ENCODE data around the gene DCST2.
A peak's percentile ranks its signal among the peaks of the same experiment; 100 is the strongest.

Gene DCST2

GRCh38 chr1:155033524-155033923, at the start of gene DCST2, which contains the start of gene DCST1:
TSS of gene DCST2 (minus strand) at chr1:155033781. CDS start at chr1:155033701, 80 bp downstream.
TSS of gene DCST1 (plus strand) at chr1:155033824. CDS start at chr1:155034037, 213 bp downstream.
- no peak for DNase-seq (ENCODE audit: low read depth)

DNA sequence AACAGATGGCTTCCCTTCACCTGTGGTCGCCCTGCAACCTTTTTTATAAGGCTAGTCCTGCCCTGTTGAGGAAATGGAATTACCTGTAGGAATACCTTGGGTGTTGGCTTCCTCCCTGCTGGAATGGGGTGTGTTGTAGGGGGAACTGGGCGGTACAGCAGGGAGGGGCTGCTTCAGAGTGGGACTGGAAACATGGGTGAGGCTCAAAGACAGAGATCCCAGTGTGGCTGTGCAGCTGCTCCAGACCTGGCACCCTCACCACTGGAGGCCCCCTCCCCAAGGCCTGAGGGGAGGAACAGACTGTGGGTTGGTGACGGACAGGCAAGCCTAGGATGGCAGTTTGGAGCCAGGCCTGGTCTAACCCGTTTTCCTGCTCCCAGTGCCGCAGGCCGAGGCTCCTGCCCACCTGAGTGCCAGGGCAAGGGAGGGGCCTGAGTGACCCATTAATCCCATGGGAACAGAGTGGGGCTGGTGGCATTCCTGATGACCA, 49.5 kb upstream of the DCST2 start:
- DNase-seq (ENCODE audit: low read depth) = no peak

GRCh38 chr1:155082301-155083051, 48.9 kb upstream of the DCST2 start:
- DNase-seq (ENCODE audit: low read depth) = no peak

DNA sequence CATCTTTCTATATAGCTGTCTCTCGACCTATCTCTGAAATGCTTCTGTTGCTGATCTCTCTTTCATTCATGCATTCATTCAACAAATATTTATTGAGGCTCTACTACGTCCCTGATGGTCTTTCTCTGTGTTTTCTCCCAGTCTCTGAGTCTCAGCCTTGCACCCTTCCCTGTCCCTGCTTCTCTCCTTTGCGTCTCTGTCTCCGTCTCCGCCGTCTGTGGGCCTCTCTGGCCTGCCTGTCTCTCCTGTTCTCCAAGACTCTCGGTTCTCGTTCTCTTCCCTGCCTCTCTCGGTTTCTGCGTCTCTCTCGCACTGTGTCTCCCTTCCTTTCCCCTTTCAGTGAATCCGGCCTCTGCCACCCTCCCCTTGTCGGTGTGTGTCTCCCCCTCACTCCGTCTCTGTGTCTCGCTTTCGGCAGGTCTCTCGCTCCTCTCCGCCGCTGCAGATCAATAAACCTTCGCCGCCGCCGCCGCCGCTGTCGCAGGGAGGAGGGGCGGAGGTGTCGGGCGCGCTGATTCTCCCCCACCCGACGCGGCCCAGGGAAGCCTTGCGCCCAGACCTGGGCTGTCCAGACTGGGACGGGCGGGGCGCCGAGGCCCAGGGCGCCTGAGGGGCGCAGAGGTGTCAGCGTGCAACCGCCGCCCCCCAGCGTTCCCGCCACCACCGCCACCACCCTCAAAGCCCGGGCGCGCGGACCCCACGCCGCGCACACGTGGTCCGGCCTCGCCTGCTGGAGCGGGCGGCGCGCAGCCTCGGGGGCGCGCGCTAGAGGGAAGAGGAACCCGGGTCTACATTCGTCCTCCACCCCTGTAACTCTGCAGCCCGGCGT, 48.1 kb upstream of the DCST2 start:
- DNase-seq (ENCODE audit: low read depth) = no peak

DNA sequence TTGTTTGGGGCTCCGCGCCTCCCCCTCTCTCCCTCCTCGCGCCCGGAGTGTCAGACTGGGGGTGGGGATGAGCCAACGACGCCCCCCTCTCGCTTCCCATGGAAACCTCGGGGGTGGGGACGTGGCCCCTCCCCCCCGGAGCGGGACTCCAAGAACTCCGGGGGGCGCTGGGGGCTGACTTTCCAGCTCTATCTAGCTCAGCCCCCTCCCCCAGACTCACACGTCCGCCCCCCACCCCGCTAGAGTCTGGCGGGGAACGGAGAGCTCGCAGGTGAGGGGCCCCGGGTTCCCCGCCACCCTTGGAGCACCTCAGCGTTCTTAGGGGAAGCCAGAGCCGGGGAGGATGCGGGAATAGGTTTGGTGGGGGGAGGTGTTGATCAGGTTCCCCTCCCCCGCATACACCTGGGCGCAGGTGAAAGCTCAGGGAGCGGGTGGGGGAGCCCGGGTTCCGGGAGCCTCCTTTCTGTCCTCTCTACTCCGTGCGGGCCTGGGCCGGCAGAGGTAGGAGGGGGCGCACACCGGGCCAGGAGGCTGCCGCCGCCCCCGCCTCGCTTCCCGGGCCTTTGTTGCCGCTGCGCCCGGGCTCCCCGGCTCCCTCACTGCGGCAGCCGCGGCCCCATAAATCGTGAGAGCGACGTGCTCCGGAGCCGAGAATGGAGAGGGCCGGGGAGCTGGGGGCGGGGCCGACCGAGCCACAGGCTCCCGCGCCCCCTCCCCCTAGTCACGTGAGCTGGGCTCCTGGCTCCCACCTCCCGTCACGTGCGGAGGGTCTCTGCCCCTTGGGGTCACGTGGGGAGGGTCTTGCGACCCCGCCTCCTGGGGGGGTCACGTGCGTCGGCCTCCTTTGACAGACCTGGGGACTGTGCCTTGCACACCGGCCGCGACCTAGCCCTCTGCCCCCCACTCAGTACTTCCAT, 47.0 kb upstream of the DCST2 start:
- DNase-seq (ENCODE audit: low read depth) = no peak

- DNase-seq (ENCODE audit: low read depth) = no peak
These were observed 46.1 kb upstream of the DCST2 start for GRCh38 chr1:155079487-155080311.

DNA sequence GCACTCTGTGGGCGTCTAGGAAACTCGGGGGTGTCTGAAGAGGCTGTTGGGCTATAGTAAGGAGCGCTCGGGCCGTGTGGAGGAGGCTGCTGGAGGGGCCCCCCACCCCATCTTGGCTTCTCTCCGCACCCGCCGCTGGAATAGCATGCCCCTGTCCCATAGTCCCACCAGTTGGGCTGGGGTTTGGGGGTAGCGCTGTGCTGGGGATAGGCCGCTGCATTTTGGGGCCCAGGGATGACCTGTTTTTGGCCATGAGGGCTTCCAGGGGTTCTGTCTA, 45.6 kb upstream of the DCST2 start:
- no peak for DNase-seq (ENCODE audit: low read depth)

DNA sequence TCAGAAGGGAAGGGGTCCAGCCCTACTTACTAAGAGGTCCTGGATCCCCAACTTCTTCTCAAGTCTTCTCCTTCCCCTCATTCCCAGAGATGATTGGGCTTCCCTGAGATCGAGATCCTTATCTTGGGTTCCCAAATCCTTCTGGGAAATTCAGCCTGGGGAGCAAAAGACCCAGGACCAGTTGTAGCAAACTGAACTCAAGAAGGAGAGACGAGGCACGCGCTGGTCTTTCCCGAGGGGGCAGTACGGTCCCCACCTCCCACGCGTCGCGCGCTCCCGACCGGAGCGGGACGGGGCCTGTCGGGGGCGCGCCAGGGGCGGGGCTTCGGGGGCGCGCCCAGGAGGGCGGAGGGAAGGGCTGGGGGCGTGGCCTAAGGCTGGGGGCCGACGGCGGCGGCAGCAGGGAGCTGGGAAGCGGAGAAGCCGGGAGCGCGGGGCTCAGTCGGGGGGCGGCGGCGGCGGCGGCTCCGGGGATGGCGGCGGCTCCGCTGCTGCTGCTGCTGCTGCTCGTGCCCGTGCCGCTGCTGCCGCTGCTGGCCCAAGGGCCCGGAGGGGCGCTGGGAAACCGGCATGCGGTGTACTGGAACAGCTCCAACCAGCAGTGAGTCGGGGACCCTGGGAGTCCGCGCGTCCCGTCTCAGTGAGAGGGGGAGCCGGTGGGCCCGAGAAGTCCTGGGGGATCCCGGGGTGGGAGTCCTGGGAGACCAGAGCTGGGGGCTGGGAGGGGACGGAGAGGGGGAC, 45.1 kb upstream of the DCST2 start, which contains the start of gene EFNA3:
Gene EFNA3 (plus strand): TSS at position 369 of the 741 bp plus-strand sequence. CDS start 105 bp downstream, at position 474.
- peak; percentile 66 for DNase-seq (ENCODE audit: low read depth)

DNA sequence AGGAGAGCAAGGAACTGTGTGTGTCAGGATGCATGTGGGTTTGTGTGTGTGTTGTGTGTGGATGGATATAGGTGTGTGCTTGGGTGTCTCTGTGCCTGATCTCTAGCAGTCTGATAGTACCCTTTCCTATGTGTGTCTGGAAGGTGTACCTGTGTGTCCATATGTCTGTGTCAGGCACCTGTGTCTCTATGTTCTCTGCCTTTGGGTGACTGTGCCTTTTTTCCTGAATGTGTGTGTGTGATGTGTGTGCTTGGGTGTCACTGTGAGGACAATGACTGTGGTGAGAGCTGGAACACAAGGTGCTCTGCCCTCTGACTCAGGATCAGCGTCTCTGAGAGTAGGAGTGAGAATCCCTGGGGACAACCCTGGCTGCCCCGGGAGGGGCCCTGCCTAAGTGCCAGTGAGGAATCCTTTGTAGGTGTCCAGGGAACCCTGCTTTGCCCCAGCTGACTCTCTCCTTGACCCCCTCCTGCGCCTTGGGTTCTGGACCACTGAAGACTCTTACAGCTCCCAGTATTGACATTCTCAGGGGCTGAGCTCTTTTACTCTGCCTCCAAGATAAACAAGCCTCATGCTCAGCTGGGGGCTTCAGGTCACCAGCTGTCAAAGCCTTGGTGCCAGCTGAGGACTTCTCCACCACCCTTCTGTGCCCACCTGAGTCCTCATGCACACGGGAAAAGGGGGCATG, 44.3 kb upstream of the DCST2 start:
- no peak for DNase-seq (ENCODE audit: low read depth)

DNA sequence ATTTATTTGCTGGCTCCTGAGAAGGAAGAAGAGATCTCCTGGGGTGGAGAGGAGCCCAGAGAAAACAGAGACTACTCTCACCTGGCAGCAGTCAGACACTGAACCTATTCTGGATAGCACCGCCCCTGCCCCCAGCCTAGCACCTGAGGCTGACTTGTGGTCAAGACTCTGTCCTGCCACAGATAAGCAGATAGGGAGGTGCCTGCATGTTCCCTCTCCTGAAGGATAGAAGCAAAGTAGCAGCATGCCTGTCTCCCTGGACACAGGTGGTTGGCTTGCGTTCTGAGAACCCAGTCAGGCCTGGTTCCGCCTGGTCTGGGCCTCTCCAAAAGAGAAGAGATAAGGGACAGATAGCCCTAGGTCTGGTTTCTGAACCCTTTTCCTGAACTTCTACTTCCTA, 43.8 kb upstream of the DCST2 start:
- no peak for DNase-seq (ENCODE audit: low read depth)

DNA sequence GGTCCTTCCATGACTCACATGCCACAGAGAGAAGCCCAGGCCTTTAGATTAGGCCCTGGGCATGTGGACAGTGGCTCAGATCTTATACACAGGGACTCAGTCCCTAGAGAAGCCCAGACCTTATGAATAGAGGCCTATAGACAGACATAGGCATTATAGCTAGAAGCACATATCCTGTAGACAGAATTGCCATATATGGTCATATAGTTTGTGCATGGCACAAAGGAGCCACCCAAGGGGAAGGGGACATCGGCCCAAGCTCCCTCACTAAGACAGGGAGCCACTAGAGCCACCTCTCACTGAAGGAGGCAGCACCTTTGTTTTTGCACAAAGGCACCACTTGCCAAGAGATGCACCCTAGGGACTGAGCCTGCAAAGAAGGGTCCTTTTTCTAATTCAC, 42.8 kb upstream of the DCST2 start:
- DNase-seq (ENCODE audit: low read depth) = no peak

GRCh38 chr1:155075535-155075934, 42.0 kb upstream of the DCST2 start:
- no peak for DNase-seq (ENCODE audit: low read depth)

DNA sequence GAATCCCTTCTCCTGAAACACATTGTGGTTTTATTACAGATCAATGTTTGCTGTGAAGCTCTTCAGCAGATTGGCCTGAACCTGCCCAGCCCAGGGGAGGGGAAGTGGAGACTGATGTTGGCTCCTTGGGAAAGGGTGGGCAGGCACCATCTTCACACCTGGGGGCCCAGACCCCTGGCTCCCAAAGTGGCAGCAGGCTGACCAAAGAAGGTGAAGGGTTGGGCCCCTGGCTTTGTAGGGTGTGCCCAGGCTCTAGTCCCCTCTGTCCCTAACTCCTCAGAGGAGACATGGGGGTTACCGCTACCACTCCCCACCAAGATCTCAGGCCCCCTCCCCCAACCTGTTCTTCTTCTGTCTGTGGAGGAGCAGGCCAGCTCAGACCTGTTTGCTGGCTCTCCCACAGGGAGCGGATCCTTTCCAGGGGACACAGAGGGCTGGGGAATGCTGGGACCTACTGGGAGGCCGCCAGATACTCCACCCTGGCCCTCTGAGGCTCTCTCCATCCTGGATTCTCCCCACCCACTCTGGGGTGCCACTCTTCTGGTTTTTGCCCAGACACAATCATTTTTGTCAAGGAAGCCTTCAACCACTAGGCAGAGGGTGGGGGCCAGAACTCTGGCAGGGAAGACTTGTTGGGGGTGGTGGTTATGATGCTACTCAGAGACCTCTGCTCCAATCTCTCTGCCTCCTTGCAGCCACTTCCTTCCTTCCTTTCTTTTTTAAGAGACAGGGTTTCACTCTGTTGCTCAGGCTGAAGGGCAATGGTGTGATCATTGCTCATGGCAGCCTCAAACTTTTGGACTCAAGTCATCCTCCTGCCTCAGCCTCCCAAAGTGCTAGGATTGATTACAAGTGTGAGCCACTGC, 40.0 kb upstream of the DCST2 start:
- no peak for DNase-seq (ENCODE audit: low read depth)

DNA sequence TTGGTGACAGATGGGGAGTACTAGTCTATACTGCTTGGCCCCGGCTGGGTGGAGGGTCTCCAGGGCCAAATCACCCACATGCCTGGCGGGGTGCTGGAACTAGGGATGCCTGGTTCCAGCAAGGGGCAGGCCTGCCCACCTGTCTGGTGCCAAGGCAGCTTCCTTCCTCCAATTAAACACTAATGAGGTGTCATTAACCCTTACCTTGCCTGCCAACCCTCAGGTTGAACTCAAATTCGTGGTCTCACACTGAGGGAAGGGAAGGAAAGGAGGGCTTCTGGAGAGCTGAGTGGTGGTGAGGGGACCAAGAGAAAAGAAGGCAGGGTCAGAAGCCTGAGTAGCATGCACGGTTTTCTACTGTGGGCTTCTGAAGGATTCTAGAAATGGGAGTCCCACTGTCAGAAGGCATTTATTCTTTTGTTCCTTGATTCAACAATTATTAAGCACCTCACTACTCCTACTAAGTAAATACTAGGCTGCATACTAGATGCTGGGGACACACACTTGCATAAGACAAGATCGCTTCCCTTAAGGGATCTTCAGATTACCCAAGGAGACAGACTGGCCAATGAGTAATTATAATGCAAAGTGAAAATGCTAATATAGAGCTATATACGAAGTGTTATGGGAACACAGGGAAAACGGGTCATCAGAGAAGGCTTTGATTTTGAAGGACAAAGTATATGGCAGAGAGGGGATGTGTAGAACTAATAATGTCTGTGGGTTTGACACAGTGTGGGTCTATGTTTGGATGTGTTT, 39.1 kb upstream of the DCST2 start:
- DNase-seq (ENCODE audit: low read depth) = no peak

DNA sequence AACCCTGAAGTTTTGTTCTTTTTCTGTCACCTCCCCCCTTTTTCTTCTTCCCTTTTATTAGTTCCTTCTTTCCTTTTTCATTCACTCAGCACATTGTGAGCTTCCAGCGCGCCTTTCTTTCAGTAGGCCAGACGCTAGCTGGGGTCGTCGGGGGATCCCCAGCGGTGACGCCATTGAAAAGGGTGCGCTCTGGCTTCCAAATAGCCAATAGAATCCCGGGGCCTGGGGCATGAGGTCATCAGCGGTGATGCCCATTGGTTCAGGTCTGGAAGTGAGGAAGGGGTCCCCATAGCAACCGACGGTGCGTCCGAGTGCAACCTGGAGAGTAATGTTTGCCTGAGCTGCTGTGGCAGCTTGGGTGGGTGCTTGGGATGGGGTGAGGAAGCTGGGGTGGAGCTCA, 38.1 kb upstream of the DCST2 start:
- no peak for DNase-seq (ENCODE audit: low read depth)

DNA sequence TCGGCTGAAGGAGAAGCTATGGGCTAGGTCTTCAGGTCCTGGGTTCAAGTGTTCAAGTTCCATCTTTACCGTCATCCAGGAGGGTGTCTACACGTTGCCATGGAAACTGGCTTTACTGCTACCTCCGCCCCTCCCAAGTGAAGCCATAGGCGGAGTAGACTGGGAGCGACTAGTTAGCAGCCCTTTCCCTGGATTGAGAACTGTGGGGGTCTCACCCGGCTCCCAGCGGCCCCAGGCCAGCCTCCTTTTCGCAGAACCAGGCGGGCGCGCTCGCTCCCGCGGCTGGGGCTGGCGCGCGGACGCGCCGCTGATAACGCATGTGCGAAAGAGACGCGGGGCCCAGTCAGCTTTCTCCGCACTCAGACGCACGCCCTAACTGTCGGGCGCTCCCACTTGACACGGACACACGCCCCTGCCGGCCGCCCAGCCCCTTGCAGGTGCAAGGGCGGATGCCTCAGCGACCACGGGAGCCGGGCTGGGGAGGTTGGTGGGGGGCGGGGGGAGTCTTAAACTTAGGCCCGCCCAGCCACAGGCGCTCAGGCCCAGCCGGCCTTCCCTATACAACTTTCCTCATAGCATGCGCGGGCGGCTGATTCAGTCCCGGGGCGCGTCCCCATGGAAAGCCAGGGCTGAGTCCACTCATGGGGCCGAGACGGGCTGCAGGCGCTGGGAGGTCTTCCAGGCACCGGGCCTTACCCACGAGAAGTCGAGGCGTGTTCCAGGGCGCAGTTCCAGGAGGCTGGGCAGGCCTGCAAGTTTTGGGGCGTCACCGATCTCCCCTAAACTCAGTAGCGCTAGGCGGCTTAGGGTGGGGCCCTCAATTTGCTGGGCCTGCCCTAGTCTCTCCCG, 37.4 kb upstream of the DCST2 start:
- DNase-seq (ENCODE audit: low read depth) = peak; percentile 88

GRCh38 chr1:155070158-155070621, 36.6 kb upstream of the DCST2 start:
- no peak for DNase-seq (ENCODE audit: low read depth)

Measured in CMK (cell line).